ENCODE data around the gene MAZ. TPM values are rescaled to one million over a fixed set of nuclear protein-coding genes. Genes with fewer than 3 reads are reported as not detected.
A peak's percentile ranks its signal among the peaks of the same experiment; 100 is the strongest.

MAZ gene
- total and polyA plus RNA-seq, 2 donors (not counting 3 experiments of a cell fraction or from before 2014, with no cell fraction given): 165 to 311 TPM

DNA sequence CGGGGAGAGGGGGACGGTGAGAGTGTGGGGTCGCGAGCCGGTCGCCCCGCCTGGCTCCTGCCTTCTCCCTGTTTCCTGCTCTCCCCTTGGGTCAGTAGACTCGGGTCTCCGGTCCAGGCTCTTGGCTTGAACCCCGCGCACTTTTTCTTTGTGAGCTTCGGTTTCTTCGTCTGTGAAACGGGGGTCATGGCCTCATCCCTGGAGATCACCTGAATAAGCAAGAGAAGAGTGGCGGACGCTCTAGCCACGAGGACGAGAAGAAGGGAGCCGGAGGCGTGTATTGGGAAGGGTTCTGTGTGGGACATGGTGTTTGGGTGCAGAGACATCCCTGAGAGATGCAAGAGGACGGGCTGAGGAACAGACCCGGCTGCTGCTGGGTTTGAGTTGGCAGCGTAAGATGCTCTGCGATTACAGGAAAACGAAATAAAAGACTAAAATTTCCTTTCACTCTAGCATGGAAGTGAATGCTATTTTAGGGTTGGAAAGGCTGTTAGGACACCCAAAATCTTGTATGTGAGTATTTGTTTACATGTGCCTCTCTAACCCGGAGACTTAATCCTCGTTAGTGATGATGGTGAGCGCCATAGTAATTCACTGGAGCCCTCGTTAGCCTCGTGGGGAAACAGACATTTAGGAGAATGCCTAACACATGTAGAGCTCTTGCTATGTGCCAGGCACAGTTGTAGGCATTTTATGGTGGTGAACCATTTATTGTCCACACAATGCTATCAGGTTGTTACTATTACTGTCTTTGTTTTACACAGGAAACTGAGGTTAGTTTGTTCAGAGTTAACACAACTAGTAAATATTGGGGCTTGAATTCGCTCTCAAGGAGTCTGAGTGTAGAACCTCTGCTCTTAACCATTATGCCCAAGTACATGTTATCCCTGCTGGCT is 15.1 kb upstream of the MAZ start:
- H3K4me1 ChIP-seq (ENCODE audit: control insufficient read depth, extremely low read depth, insufficient read depth, low read length): peaks cover 21% of the 10 kb centered on the region
- TF ChIP-seq EZH2 (IDR thresholded peaks at IDR 0.05; ENCODE audit: borderline replicate concordance, low read depth, low read length, severe bottlenecking) (no peak), CTCF (IDR thresholded peaks at IDR 0.05; ENCODE audit: extremely low read depth in 1 of 2, insufficient read depth in 1 of 2, low read depth in 1 of 2, low read length in 2 of 2) (no peak), POLR2A (IDR thresholded peaks at IDR 0.05; ENCODE audit: low read depth, low read length) (no peak), MAX (IDR thresholded peaks at IDR 0.05; ENCODE audit: insufficient read depth, insufficient read length) (no peak), MYC (IDR thresholded peaks at IDR 0.05; ENCODE audit: low read depth, low read length) (no peak), POLR2AphosphoS5 (IDR thresholded peaks at IDR 0.05; ENCODE audit: insufficient read depth, low read depth, low read length) (no peak), JUN (IDR thresholded peaks at IDR 0.05; ENCODE audit: borderline replicate concordance, insufficient read depth, insufficient read length, low read depth) (no peak), FOS (IDR thresholded peaks at IDR 0.05; ENCODE audit: borderline replicate concordance, insufficient read depth, low read length) (no peak), GATA2 (IDR thresholded peaks at IDR 0.05; ENCODE audit: insufficient read depth, insufficient read length, low read depth, low read length) (no peak)
- H3K9me1 ChIP-seq (replicated peaks; ENCODE audit: control insufficient read depth, extremely low read depth, insufficient read depth, low read length): no peaks in the 10 kb centered on the region
- H3K4me2 ChIP-seq (ENCODE audit: insufficient read depth, low read length): peak overlapping the region; percentile 87
- dilution Hi-C loops (cut with MboI; ENCODE audit: extremely low pct_ligation_motif_present, low sequenced_read_pairs) (no loop called here), intact Hi-C loops (cut with micrococcal nuclease) (loop anchor here (1.0 to 5.0 kb wide), 5 partner anchors 14 to 186 kb away; partner anchors contain the start of genes CDIPT and PAGR1)
- peak overlapping the region; percentile 77 for H3K9ac ChIP-seq (replicated peaks; ENCODE audit: extremely low read depth, insufficient read depth, low read length)
- H3K79me2 ChIP-seq (ENCODE audit: control insufficient read depth, insufficient read depth, low read length): peaks cover 56% of the 10 kb centered on the region
- H3K4me3 ChIP-seq (replicated peaks in 1 of 3; ENCODE audit: insufficient read depth in 1 of 3, low read depth in 1 of 3, low read length in 3 of 3): peak overlapping the region; percentile 80 to 93 (median 88)
- DNase-seq (ENCODE audit: low read depth, low spot score) (peak; percentile 29), FAIRE-seq (peak; percentile 71)
- H2AFZ ChIP-seq (ENCODE audit: low read depth, low read length): peak overlapping the region; percentile 97
- H3K9me3 ChIP-seq (replicated peaks; ENCODE audit: control insufficient read depth, insufficient read depth, low read length): no peaks in the 10 kb centered on the region
- H3K27me3 ChIP-seq (ENCODE audit: control insufficient read depth in 2 of 2, insufficient read depth in 2 of 2, low read length in 2 of 2): no peaks in the 10 kb centered on the region
- H3K36me3 ChIP-seq (ENCODE audit: control insufficient read depth in 2 of 2, extremely low read depth in 1 of 2, insufficient read depth in 2 of 2, low read length in 2 of 2): no peaks in the 10 kb centered on the region
- H3K27ac ChIP-seq (ENCODE audit: insufficient read depth, low read depth, low read length): peak overlapping the region; percentile 13
- H4K20me1 ChIP-seq (replicated peaks; ENCODE audit: control insufficient read depth, extremely low read depth, insufficient read depth, low read length): no peaks in the 10 kb centered on the region
- ChIA-PET CTCF (interaction anchor here (0.7 to 6.3 kb wide), 15 partner anchors 12 to 98 kb away, joined by 3 to 34 read pairs (median 4); partner anchors contain the start of genes CDIPT and PAGR1), POLR2A (interaction anchor here (1.0 to 1.2 kb wide), 3 partner anchors 13 to 182 kb away, joined by 3 to 9 read pairs (median 3); partner anchors contain the start of gene TAOK2)
- BruUV-seq (replicated peaks): TSS peak; percentile 53

Measured in endothelial cell of umbilical vein (primary cell).